Fibroblast of pulmonary artery (primary cell): ENCODE measurements around the gene ST7.
"Not testable (repeated sequence)": the region's sequence is repeated elsewhere in the genome, so short reads cannot be mapped to it uniquely, and the experiment has no call there.

Experiments used
- DNase-seq: peaks from one replicate; pipeline ENCODE4 v3.0.0-alpha.2; 2010; ENCODE audit warnings: low read depth
- H3K4me3 ChIP-seq: replicated peaks from 2 replicates; pipeline ENCODE4 v1.5.1; 2011; ENCODE audit warnings: low read depth, mild to moderate bottlenecking, control low read depth, low read length, moderate library complexity
- TF ChIP-seq, protein P1 (sequence below): IDR thresholded peaks from 2 replicates; pipeline ENCODE4 v1.5.1; 2011; ENCODE audit warnings: mild to moderate bottlenecking, control low read depth, low read length, inconsistent platforms; ENCODE audit errors: missing control alignments

The ST7 gene

DNA sequence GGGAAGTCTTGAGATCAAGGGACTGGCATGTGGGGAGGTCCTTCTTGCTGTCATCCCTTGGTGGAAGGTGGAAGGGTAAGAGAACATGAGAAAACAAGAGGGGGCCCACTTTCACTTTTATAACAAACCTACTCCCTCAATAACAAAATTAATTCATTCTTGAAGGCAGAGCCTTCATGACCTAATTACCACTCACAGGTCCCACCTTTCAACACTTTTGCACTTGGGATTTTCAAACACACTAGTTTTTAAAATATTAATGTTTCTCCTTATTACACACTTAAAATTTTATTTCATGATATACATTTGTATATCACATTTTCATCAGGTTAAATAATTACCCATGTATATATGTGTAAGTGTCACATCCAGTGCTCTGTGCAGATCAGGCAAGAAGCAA, 2.0 kb downstream of the ST7 start:
- peak overlapping the region; percentile 68 for H3K4me3 ChIP-seq
- TF ChIP-seq, protein P1, sequence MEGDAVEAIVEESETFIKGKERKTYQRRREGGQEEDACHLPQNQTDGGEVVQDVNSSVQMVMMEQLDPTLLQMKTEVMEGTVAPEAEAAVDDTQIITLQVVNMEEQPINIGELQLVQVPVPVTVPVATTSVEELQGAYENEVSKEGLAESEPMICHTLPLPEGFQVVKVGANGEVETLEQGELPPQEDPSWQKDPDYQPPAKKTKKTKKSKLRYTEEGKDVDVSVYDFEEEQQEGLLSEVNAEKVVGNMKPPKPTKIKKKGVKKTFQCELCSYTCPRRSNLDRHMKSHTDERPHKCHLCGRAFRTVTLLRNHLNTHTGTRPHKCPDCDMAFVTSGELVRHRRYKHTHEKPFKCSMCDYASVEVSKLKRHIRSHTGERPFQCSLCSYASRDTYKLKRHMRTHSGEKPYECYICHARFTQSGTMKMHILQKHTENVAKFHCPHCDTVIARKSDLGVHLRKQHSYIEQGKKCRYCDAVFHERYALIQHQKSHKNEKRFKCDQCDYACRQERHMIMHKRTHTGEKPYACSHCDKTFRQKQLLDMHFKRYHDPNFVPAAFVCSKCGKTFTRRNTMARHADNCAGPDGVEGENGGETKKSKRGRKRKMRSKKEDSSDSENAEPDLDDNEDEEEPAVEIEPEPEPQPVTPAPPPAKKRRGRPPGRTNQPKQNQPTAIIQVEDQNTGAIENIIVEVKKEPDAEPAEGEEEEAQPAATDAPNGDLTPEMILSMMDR, result no peak
- no peak for DNase-seq

DNA sequence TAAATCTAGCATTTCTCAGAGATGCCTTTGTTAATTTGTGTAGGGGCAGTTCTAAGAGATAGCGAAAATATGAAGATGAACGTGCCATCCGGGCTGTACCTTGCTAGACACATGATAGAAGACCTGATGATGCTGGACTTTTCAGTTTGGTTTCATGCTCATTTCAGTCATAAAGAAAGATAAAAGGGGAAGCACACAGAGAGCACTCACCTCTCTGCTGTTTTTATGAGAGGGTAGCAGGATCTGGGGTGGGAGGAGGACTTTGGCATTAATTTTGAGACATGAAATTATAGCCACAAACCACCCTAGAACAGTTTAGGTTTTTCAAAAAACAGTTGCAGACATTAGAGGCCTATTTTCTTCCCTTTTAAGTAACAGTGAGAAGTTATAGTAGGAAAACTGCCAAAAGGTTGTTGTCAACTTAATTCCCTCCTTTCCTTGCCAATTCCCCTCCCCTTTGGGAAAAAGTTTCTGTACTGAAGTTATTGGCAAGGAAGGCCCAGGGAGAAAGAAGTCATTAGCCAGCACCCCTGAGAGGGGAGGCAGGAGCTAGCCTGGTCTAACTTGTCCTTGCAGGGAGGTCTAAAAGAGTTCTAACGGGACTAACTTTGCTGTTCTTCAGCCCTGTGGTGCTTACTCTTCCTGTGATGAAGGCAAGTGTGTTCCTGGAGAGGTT, 2.6 kb downstream of the ST7 start:
- H3K4me3 ChIP-seq, result no peak overlapping the region
- DNase-seq, result peak; percentile 63

DNA sequence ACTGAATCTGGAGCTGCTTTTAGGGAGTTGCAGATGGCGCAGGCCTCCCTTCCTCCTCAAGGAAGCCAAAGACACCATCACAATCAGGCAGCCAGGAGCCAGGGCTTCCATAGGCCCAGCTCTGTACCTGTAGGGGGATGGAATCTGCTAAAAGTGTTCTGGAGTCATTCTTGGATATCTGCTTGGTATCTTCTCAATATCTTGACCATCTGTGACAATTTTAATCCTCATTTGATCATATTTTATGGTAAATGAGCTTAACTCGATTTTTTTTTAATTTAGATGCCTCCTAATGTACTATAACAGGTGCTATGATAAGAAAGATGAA, 3.1 kb downstream of the ST7 start:
- DNase-seq, result no peak
- no peak overlapping the region for H3K4me3 ChIP-seq
- TF ChIP-seq, protein P1, result no peak

More for the DNA sequence above, 2.6 kb downstream of the ST7 start:
- TF ChIP-seq, protein P1, result no peak

DNA sequence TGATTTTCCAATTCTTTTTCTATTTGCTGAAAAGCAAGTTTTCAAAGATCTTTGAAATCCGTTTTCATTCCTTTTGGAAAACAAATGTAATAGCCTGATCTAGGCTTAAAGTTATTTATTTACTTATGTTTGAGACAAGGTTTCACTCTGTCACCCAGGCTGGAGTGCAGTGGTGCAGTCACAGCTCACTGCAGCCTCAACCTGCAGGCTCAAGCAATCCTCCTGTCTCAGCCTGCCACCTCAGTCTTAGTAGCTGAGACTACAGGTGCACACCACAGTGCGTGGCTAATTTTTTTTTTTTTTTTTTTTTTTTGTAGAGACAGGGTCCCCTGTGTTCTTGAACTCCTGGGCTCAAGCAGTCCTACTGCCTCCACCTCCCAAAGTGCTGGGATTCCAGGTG, 4.6 kb downstream of the ST7 start:
- no peak for DNase-seq
- TF ChIP-seq, protein P1, result no peak
- no peak overlapping the region for H3K4me3 ChIP-seq

DNA sequence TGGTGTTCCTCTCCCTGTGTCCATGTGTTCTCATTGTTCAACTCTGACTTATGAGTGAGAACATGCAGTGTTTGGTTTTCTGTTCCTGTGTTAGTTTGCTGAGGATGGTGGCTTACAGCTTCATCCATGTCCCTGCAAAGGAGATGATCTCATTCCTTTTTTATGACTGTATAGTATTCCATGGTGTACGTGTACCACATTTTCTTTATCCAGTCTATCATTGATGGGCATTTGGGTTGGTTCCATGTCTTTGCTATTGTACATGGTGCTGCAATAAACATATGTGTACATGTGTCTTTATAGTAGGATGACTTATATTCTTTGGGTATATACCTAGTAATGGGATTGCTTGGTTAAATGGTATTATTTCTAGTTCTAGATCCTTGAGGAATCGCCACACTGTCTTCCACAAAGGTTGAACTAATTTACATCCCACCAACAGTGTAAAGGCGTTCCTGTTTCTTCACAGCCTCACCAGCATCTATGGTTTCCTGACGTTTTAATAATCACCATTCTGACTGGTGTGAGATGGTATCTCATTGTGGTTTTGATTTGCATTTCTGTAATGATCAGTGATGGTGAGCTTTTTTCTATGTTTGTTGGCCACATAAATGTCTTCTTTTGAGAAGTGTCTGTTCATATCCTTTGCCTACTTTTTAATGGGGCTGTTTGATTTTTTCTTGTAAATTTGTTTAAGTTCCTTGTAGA, 8.8 kb downstream of the ST7 start:
- H3K4me3 ChIP-seq, DNase-seq: not testable (repeated sequence)

DNA sequence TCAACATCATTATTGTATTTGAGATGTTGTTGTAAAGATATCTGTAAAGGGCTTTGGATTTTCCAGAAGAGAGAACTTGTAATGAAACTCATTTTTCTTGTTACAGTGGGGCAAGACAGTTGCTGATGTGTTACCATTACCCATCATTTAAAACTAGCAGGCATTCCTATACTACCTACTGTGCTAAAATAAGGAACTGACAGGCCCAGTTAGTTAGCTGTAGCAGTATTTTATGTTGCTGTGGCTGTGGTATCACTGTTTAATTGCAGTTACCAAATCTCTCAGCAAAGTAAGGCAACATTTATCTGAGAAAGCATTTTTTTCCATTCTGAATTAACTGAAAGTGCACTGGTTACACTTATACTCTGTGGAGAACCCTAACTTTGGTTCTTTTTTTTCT, 9.9 kb downstream of the ST7 start:
- no peak overlapping the region for H3K4me3 ChIP-seq
- DNase-seq, result no peak
- TF ChIP-seq, protein P1, result no peak

DNA sequence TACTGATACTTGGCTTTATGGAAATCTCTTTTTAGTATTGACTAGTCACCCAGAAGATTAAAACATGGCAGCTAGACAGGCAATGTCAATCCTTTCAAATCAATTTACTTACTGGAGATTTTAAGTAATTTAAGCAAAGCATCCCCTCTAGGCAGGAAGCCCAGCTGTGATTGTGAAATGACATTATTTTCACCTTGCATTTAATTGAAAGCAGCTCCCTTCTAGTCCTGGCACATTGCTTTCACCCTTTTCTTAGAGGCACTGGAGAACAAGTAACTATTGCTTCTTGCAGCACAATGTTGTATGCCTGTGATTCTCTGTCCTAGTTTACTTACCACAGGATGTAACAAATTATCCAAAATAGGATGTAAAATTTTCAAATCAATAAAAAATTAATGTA, 13.3 kb downstream of the ST7 start:
- TF ChIP-seq, protein P1, result no peak
- H3K4me3 ChIP-seq, result no peak overlapping the region
- no peak for DNase-seq
